Tibial nerve (tissue), 3 donors: ENCODE measurements around the gene MGST2.

Experiments used
- CTCF ChIP-seq, 5 experiments: fragments of 200-600 bp in 3 of 5; fragments of 450-650 bp in 2 of 5; sonication (generic) in 3 of 5; IDR thresholded peaks; one replicate each; pipeline ENCODE4 v1.5.1; 2016 to 2019; ENCODE audit warnings: antibody characterized with exemption in 5 of 5, mild to moderate bottlenecking in 3 of 5, moderate library complexity in 2 of 5
- POLR2A ChIP-seq, 2 donors: fragments of 450-650 bp; IDR thresholded peaks; one replicate each; pipeline ENCODE4 v1.6.1; 2017; ENCODE audit warnings: antibody characterized with exemption in 2 of 2, mild to moderate bottlenecking in 2 of 2, moderate library complexity in 2 of 2

- TF ChIP-seq CTCF (IDR thresholded peaks at IDR 0.05): no peak
- TF ChIP-seq POLR2A (IDR thresholded peaks at IDR 0.05): no peak
Measured at GRCh38 chr4:139700568-139700967, 34.9 kb downstream of the MGST2 start.
